ENCODE data around the gene RHOBTB1. TPM values are rescaled to one million over a fixed set of nuclear protein-coding genes. Genes with fewer than 3 reads are reported as not detected.

Gene RHOBTB1
- total and polyA plus RNA-seq, 2 experiments from 2014 or later, result 4.6 to 13.2 TPM

DNA sequence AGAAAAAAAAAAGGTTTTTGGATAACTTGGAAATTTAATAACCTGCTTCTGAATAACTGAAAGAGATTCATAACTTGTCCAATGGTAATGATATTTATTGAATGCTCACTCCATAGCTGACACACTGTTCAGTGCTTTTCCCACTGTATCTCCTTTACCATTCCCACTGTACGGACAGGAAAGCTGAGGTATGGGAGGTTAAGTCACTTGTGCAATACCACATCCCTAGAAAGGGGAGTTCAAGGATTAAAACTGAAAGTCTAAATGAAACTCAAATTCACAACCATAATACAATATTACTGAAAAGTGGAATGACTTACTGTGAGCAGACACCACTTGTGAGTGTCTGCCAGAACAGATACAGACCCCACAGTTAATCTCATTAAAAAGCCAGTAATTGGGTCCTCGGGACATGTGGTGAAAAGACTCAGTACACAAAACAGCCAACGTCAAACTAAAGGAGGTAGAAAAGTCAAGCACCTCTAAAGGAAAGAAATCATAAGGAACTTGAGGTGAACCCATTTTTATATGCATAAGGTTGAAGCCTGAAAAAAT is 13.8 kb upstream of the RHOBTB1 start:
- Histone ChIP-seq H3K27ac (ENCODE audit: low read depth) (no peak overlapping the region), H3K27me3 (ENCODE audit: insufficient read depth) (no peaks in the 10 kb centered on the region), H3K9me2 (ENCODE audit: insufficient read depth) (no peaks in the 10 kb centered on the region), H3K4me1 (ENCODE audit: insufficient read depth) (no peaks in the 10 kb centered on the region), H3K4me3 (no peak overlapping the region), H3F3A (replicated peaks; ENCODE audit: low read depth) (no peaks in the 10 kb centered on the region), H3K36me3 (ENCODE audit: insufficient read depth) (no peaks in the 10 kb centered on the region), H3K79me2 (replicated peaks; ENCODE audit: insufficient read depth) (no peaks in the 10 kb centered on the region), H3K4me2 (no peak overlapping the region), H2AFZ (no peak overlapping the region), H4K20me1 (replicated peaks; ENCODE audit: insufficient read depth) (no peaks in the 10 kb centered on the region)
- no peaks in the 10 kb centered on the region for H3K27me3 Mint-ChIP-seq (ENCODE audit: insufficient read depth, low read depth, poor library complexity)
- no peaks in the 10 kb centered on the region for H3K36me3 Mint-ChIP-seq (ENCODE audit: low read depth)
- H3K9me3 Mint-ChIP-seq, result no peaks in the 10 kb centered on the region
- no peak for DNase-seq (ENCODE audit: low spot score)
- no peak for ATAC-seq
- TF ChIP-seq POLR2AphosphoS5 (IDR thresholded peaks at IDR 0.05; ENCODE audit: low read depth) (no peak), STAT1 (IDR thresholded peaks at IDR 0.05; ENCODE audit: unreplicated experiment) (no peak)
- TF ChIP-seq, protein P1, sequence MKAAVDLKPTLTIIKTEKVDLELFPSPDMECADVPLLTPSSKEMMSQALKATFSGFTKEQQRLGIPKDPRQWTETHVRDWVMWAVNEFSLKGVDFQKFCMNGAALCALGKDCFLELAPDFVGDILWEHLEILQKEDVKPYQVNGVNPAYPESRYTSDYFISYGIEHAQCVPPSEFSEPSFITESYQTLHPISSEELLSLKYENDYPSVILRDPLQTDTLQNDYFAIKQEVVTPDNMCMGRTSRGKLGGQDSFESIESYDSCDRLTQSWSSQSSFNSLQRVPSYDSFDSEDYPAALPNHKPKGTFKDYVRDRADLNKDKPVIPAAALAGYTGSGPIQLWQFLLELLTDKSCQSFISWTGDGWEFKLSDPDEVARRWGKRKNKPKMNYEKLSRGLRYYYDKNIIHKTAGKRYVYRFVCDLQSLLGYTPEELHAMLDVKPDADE (IDR thresholded peaks at IDR 0.05), result no peak
- H3K4me1 Mint-ChIP-seq, result peaks cover 2% of the 10 kb centered on the region; the same call in 1 of the 3 replicates
- no peak overlapping the region for H3K27ac Mint-ChIP-seq
- H3K4me3 Mint-ChIP-seq, result no peak overlapping the region

DNA sequence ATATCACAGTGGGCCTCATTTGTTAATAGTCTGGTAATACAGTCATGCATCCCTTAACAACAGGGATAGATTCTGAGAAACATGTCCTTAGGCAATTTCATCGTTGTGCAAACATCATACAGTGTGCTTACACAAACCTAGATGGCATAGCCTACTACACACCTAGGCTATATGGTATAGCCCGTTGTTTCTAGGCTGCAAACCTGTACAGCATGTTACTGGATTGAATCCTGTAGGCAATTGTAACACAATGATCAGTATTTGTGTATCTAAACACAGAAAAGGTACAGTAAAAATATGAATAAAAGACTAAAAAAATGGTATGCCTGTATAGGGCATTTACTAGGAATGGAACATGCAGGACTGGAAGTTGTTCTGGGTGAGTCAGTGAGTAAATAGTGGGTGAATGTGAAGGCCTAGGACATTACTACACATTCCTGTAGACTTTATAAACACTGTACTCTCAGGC is 12.0 kb upstream of the RHOBTB1 start:
- H3K9me2 ChIP-seq (ENCODE audit: insufficient read depth), result no peaks in the 10 kb centered on the region
- H3K4me1 ChIP-seq (ENCODE audit: insufficient read depth), result no peaks in the 10 kb centered on the region
- DNase-seq (ENCODE audit: low spot score) (no peak), ATAC-seq (no peak)
- no peak overlapping the region for H3K4me3 Mint-ChIP-seq
- no peak for TF ChIP-seq NANOG (IDR thresholded peaks at IDR 0.05; ENCODE audit: borderline replicate concordance)
- H3K9me3 Mint-ChIP-seq, result no peaks in the 10 kb centered on the region
- no peak overlapping the region for H2AFZ ChIP-seq
- no peaks in the 10 kb centered on the region for H3F3A ChIP-seq (replicated peaks; ENCODE audit: low read depth)
- H3K27ac ChIP-seq (ENCODE audit: low read depth), result no peak overlapping the region
- H3K27me3 Mint-ChIP-seq (ENCODE audit: insufficient read depth, low read depth, poor library complexity), result no peaks in the 10 kb centered on the region
- H3K27me3 ChIP-seq (ENCODE audit: insufficient read depth), result no peaks in the 10 kb centered on the region
- H3K36me3 ChIP-seq (ENCODE audit: insufficient read depth), result no peaks in the 10 kb centered on the region
- no peak overlapping the region for H3K4me3 ChIP-seq
- H3K27ac Mint-ChIP-seq, result no peak overlapping the region
- H3K79me2 ChIP-seq (replicated peaks; ENCODE audit: insufficient read depth), result no peaks in the 10 kb centered on the region
- H3K36me3 Mint-ChIP-seq (ENCODE audit: low read depth), result no peaks in the 10 kb centered on the region
- no peaks in the 10 kb centered on the region for H4K20me1 ChIP-seq (replicated peaks; ENCODE audit: insufficient read depth)
- no peaks in the 10 kb centered on the region for H3K4me1 Mint-ChIP-seq
- H3K4me2 ChIP-seq, result no peak overlapping the region

DNA sequence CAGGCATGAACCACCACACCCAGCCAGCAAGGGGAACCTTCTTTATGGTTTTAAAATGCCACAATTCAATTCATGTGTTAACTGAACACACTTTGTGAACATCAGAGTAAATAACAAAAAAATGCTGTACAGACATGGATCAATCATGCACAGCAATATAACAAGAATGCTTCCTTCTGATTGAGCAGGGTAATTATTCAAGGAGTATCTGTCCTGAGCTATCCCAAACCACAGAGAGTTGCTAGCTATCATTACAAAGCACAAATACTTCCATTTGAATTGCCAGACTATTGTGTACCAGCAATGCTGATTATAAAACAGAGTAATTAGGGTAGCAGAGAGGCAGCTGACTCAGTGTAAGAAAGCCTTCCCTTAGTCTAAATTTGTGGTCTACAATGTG is 11.3 kb upstream of the RHOBTB1 start:
- Histone ChIP-seq H3K9me2 (ENCODE audit: insufficient read depth) (no peaks in the 10 kb centered on the region), H3K79me2 (replicated peaks; ENCODE audit: insufficient read depth) (no peaks in the 10 kb centered on the region), H3K4me1 (ENCODE audit: insufficient read depth) (no peaks in the 10 kb centered on the region), H2AFZ (no peak overlapping the region), H3K4me3 (no peak overlapping the region), H3K27ac (ENCODE audit: low read depth) (no peak overlapping the region), H3F3A (replicated peaks; ENCODE audit: low read depth) (no peaks in the 10 kb centered on the region), H3K36me3 (ENCODE audit: insufficient read depth) (no peaks in the 10 kb centered on the region), H4K20me1 (replicated peaks; ENCODE audit: insufficient read depth) (no peaks in the 10 kb centered on the region), H3K27me3 (ENCODE audit: insufficient read depth) (no peaks in the 10 kb centered on the region), H3K4me2 (no peak overlapping the region)
- ATAC-seq (no peak), DNase-seq (ENCODE audit: low spot score) (no peak)
- no peak overlapping the region for H3K27ac Mint-ChIP-seq
- no peaks in the 10 kb centered on the region for H3K27me3 Mint-ChIP-seq (ENCODE audit: insufficient read depth, low read depth, poor library complexity)
- H3K4me1 Mint-ChIP-seq, result no peaks in the 10 kb centered on the region
- TF ChIP-seq ZNF331 (CRISPR knock-in tag; IDR thresholded peaks at IDR 0.05; ENCODE audit: low read depth) (no peak), NANOG (IDR thresholded peaks at IDR 0.05; ENCODE audit: borderline replicate concordance) (no peak), EZH2 (IDR thresholded peaks at IDR 0.05; ENCODE audit: low read depth, unreplicated experiment) (no peak), ZNF114 (CRISPR knock-in tag; IDR thresholded peaks at IDR 0.05) (no peak), CREB1 (CRISPR knock-in tag; IDR thresholded peaks at IDR 0.05; ENCODE audit: low read depth) (no peak), POLR2AphosphoS5 (IDR thresholded peaks at IDR 0.05; ENCODE audit: low read depth) (no peak), JUNB (IDR thresholded peaks at IDR 0.05; ENCODE audit: unreplicated experiment) (no peak)
- TF ChIP-seq, protein P2, sequence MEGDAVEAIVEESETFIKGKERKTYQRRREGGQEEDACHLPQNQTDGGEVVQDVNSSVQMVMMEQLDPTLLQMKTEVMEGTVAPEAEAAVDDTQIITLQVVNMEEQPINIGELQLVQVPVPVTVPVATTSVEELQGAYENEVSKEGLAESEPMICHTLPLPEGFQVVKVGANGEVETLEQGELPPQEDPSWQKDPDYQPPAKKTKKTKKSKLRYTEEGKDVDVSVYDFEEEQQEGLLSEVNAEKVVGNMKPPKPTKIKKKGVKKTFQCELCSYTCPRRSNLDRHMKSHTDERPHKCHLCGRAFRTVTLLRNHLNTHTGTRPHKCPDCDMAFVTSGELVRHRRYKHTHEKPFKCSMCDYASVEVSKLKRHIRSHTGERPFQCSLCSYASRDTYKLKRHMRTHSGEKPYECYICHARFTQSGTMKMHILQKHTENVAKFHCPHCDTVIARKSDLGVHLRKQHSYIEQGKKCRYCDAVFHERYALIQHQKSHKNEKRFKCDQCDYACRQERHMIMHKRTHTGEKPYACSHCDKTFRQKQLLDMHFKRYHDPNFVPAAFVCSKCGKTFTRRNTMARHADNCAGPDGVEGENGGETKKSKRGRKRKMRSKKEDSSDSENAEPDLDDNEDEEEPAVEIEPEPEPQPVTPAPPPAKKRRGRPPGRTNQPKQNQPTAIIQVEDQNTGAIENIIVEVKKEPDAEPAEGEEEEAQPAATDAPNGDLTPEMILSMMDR (conservative IDR thresholded peaks at IDR 0.05; ENCODE audit: low read depth in 2 of 2), result no peak
- H3K9me3 Mint-ChIP-seq, result no peaks in the 10 kb centered on the region
- no peak overlapping the region for H3K4me3 Mint-ChIP-seq
- H3K36me3 Mint-ChIP-seq (ENCODE audit: low read depth), result no peaks in the 10 kb centered on the region

All from GM23338 (cell line).